HG03064 (cell line): ENCODE results near the gene SPP1.

Experiments used
- ATAC-seq: cut with Tn5 transposase; IDR thresholded peaks from one replicate; pipeline ENCODE4 v1.9.1; 2021; ENCODE audit warnings: low read depth; ENCODE audit not compliant: unreplicated experiment

The SPP1 gene

DNA sequence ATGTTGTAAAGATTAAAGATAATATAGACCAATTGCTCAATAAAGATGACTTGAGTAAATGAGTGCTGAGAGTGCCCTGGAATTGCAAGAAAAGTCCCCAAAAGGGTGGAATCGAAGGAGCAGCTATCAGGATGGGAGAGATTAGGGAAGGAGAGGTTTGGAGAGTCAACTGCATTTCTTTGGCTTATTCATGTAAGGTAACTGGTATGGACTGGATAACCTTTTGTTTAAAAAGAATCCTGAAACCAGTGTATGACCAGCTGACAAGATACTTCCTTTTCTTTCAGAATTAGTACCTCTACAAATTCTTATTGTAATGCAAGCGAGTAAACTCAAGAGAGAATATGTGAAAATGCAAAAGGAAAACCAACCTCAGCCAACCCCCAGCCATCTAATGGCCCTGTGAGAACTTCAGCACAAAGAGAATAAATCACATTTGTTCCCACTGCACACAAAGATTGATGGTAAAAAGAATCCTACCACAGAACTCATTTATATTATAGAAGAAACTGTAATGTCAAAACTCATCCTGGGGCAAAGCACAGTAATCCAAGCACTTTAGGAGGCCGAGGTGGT lies 24.5 kb upstream of the SPP1 start:
- no peak for ATAC-seq

DNA sequence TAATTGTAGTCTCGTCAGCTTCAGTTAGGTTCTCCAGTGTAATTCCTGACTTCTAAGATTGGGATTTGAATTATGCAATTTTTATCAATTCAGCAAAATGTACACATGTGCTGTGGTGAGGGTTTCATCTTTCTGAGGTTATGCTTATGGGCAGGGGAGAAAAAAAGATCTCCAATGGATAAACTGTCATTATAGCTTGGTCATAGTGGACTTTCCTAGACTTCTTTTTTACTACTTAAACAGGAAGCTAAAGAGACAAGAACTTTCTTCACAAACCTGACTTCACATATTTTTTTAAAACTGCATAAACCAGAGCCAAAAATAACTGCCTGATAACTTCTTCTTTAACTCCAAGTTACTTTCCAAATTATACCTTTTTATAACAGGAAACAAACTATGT lies 21.7 kb upstream of the SPP1 start:
- ATAC-seq, result no peak

DNA sequence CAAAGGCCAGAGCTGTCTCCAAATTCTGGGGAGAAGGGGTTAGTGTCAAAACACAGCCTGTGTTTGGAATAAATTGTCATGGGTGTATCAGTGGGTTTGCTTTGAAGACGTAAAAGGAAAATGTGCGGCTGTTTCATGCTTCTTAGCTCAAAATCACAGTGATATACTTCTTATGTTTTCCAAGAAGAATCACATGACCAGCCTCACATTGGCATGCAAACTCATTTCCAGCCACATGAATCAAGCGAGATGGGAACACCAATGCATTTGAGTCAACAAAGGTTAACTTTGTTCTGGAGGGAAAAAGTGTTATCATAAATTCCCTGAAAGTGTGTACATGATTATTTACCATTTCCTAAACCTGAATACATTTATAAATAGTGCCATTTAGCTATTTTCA lies 19.0 kb upstream of the SPP1 start:
- no peak for ATAC-seq

DNA sequence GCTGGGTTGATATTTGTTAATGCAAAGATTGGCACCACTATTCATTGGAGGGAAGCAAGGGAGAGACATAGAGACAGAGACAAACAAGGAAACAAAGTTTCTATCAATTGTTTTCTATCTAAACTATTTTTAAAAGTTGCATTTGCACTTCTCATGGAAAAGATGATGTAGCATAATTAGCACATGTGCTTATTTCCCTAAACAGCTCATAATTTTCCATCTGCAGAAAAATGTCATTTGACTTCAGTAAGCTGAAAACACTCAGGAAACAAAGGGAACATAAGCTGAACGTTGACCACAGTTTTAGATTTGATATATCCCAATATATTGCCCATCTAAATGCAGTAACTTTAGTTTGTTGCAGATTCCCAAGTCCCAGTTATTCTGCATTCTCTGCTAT lies 18.5 kb upstream of the SPP1 start:
- ATAC-seq, result no peak

GRCh38 chr4:87961993-87962392 lies 13.5 kb upstream of the SPP1 start:
- no peak for ATAC-seq

GRCh38 chr4:87962398-87963146 lies 12.9 kb upstream of the SPP1 start:
- no peak for ATAC-seq

DNA sequence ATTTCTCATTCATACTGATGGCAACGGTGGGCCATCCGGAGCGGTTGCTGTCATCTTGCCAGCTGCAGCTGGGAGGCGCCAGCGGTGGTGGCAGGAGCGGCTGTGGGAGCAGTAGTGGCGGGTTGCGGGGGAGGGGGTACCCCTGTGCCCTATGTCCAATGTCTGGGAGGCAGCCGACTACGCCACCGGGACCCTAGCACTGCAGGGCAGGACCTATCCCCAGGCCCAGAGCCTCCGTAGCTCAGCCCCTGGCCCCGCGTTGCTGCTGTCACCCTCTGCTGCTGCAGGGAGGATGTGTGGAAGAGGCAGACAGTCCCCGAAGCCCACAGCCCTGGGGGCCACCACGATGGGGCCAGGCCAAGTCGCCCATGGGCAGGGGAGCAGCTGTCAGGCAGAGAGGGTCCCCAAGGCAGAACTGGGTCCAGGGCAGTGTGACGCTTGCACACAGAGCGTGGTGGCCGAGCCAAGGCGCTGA lies 10.0 kb upstream of the SPP1 start:
- no peak for ATAC-seq

GRCh38 chr4:87966095-87966496 lies 9.4 kb upstream of the SPP1 start:
- no peak for ATAC-seq

DNA sequence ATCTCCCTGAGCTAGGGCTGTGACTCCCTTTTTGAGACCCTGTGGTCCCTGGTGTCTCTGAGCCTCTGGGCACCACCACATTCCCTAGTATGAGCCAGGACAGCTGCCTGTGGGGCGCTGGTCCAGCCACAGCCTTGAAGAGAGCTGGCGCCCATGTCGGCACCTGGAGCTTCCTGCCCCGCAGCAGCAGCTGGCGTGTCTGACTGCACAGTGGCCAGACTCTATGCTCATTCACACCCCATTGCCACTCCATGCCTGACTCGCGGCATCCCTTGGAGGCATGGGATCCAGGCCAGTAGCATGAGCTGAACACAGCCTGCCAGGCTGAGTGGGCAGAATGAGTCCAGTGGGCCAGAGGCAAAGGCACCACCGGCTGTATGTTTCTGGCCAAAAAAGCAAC lies 8.3 kb upstream of the SPP1 start:
- no peak for ATAC-seq

GRCh38 chr4:87970121-87970520 lies 5.4 kb upstream of the SPP1 start:
- ATAC-seq, result no peak

DNA sequence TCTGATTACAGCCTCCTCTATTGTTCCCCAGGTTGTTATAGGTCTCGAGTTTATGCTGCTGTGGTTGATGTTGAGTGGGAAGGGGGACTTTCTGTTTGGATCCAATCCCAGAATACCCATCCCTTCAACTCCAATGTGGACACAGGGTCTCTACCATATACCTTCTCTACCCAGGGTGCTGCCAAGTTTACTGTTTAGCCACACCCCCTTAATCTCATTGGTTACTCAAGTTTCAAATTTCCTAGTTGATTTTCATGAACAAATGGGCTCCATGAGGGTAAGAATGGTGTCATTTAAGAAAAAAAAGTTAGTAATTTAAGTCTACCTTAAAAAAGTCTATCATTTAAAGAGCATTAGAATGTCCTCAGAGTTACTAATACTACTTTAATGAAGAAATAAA lies 3.6 kb upstream of the SPP1 start:
- ATAC-seq, result no peak

GRCh38 chr4:87973283-87974169 lies 2.0 kb upstream of the SPP1 start:
- no peak for ATAC-seq

- no peak for ATAC-seq
Measured at GRCh38 chr4:87974856-87975462, 555 bp upstream of the SPP1 start.

DNA sequence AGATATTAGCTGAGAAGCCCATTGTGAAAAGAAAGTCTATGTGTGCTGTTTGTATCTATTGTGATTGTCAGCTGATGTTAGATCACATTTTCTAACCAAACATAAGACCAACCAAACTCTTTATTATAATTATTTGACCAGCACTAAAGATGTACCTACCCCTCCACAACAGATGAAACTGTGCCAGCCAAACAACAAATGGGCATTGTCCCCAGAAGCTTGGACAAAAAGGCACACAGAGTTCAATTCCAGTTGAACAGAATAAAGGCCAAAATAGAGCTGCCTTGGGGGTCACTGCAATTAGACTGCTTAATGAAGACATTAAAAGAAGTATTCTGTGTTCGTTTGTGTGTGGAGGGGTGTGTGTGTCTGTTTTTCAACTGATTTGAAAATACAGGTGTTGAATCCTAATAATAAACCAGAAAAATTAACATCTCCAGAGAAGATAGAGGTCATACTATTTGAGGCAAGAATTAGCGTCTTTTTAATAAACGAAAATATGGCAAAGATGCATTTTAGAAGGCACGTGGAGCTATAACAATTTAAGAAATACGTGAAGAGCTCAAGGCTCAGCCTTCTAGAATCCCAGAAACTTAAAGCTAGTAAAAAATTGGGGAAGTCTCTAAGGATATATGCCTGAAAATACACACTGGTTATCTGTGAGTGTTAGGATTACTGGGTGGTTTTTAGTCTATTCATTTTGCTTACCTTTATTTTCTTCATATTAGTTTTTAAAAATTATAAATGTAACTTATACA lies 2.2 kb downstream of the SPP1 start:
- no peak for ATAC-seq

- no peak for ATAC-seq
Measured at GRCh38 chr4:87978681-87979080, 3.2 kb downstream of the SPP1 start.

DNA sequence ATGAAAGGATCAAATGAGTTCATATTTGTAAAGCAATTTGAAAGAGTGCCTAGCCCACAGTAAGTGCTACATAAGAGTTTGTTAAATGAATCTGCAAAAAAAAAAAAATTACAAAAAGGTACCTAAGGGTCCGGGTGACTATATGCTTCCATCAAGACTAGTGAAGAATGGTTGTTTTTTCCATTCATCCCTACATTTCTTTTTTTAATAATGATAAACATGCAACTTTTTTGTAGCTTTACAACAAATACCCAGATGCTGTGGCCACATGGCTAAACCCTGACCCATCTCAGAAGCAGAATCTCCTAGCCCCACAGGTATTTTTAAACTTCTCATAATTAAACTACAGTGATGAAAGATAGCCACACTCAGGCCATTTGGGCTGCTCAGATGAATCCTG lies 4.3 kb downstream of the SPP1 start:
- no peak for ATAC-seq

DNA sequence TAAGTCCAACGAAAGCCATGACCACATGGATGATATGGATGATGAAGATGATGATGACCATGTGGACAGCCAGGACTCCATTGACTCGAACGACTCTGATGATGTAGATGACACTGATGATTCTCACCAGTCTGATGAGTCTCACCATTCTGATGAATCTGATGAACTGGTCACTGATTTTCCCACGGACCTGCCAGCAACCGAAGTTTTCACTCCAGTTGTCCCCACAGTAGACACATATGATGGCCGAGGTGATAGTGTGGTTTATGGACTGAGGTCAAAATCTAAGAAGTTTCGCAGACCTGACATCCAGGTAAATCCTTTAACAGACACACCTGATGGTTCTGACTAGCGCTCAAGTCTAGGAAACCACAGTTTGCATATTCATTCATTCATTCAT lies 6.0 kb downstream of the SPP1 start:
- no peak for ATAC-seq

- ATAC-seq, result no peak
Measured at GRCh38 chr4:87982036-87982435, 6.5 kb downstream of the SPP1 start.

GRCh38 chr4:87982446-87983010 lies 7.0 kb downstream of the SPP1 start:
- no peak for ATAC-seq

GRCh38 chr4:87983996-87984395 lies 8.5 kb downstream of the SPP1 start:
- no peak for ATAC-seq
